ENCODE data around the gene VSNL1.

DNA sequence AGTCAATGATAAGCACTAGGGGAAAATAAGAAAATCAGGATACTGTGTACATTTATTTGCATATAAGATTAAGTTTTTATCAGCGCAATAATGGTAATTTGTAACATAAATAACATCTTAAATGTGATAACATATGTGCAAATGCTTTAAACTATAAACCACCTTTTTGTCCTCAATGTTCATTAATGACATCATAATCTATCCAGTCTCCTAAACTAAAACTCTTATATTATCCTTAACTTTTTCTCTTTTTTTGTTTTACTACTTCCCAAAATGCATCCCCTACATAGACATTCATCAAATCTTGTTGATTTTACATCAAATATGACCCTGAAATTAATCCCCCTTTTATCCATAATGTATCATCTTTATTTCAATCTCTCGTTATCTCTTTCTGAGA lies 18.9 kb upstream of the VSNL1 start:
- TF ChIP-seq FOXA1 (IDR thresholded peaks at IDR 0.05), result no peak
- TF ChIP-seq ZNF384 (IDR thresholded peaks at IDR 0.05), result no peak
- no peak for TF ChIP-seq SUZ12 (IDR thresholded peaks at IDR 0.05)
- TF ChIP-seq BHLHE40 (IDR thresholded peaks at IDR 0.05; ENCODE audit: borderline replicate concordance), result no peak
- no peak for TF ChIP-seq L3MBTL2 (conservative IDR thresholded peaks at IDR 0.05)
- TF ChIP-seq FOXM1 (IDR thresholded peaks at IDR 0.05; ENCODE audit: borderline replicate concordance), result no peak
- TF ChIP-seq, protein P1, sequence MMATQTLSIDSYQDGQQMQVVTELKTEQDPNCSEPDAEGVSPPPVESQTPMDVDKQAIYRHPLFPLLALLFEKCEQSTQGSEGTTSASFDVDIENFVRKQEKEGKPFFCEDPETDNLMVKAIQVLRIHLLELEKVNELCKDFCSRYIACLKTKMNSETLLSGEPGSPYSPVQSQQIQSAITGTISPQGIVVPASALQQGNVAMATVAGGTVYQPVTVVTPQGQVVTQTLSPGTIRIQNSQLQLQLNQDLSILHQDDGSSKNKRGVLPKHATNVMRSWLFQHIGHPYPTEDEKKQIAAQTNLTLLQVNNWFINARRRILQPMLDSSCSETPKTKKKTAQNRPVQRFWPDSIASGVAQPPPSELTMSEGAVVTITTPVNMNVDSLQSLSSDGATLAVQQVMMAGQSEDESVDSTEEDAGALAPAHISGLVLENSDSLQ (IDR thresholded peaks at IDR 0.05), result no peak
- TF ChIP-seq FOXK2 (IDR thresholded peaks at IDR 0.05), result no peak
